ENCODE results near the gene POU2AF3. TPM values are rescaled to one million over a fixed set of nuclear protein-coding genes. Genes with fewer than 3 reads are reported as not detected.

POU2AF3 gene
- polyA plus RNA-seq, 3 donors from 2014 or later = not detected

DNA sequence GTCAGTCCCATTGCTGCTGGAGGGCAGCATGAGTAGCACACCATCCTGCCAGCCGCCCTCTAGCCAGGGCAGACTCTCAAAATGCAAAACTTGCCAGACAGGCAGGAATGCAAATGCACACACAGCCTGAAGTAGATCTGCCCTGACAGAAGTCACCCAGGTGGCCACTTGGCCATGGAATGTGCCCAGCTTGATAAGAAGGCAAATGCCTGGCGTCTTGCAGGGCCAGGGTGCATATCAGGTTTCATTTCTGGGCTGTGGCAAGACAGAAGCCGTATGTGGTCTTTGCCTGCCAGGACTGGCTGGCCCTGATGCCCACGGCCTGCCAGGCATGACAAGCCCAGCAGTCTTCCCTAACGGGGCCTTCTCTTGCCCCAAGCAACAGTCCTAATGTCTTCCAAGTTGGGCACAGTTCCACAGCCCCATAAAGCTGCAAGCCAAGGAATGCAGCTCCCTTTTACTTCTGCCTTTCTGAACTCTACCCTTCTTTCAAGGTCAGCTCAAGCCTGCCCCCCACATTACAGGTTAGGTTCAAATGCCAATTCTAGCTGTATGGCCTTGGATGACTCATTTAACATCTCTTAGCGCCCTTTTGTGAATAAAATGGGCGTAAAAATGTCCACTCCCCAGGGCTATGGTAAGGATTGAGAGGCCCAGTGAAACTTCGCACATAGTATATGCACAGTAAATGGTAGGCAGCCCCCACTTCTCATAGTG, 29.7 kb downstream of the POU2AF3 start:
- H3K9me3 Mint-ChIP-seq = no peaks in the 10 kb centered on the region
- H3K27me3 Mint-ChIP-seq (ENCODE audit: low read depth in 3 of 3) = peaks cover 5 to 8% (median 7%) of the 10 kb centered on the region in 3 donors
- H3K4me3 Mint-ChIP-seq = no peak overlapping the region
- no peak overlapping the region for H3K27ac Mint-ChIP-seq
- no peaks in the 10 kb centered on the region for H3K36me3 Mint-ChIP-seq
- no peak for DNase-seq
- no peaks in the 10 kb centered on the region for H3K4me1 Mint-ChIP-seq

DNA sequence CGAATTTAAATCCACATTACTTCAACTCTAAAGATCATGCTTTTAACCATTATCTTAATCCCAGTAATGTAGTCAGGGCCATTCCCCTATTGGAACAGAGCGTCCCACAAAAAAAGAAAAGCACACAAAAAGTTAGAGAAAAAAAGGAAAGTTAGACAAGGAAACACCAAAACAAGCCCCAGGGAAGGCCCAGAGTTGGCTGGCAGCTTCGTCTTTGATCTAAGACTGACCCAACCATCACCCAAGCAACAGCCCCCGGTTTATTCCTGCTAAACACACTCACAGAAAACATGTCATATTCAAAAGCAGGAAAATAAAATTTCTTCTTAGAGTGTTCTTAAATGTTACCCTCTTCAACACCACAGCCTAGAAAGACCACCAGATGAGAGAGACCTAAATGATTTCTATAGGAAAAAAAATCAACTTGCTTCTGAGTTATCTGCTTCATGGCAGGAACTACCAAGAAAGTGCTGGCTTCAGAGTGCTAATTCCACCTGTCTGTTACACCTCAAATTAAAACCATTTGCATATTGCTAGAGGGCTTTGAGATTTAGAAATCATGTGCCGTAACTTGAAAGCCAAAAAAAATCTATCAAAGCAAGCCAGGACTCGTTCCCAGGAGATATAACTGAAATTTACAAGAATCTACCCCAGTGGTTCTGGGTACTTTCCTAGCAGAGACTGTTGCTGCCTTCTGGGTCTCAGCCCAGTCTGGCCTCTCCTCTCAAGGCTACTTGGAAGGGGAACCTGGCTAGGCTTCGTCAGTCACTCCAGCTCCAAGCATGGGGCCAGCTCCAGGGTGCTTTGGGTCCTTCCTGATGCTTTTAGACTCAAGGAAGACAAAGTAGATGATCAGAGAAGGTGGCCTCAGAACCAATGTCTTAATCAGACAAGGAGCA, 31.2 kb downstream of the POU2AF3 start:
- Mint-ChIP-seq H3K27ac (no peak overlapping the region), H3K36me3 (no peaks in the 10 kb centered on the region), H3K4me3 (no peak overlapping the region), H3K9me3 (no peaks in the 10 kb centered on the region), H3K4me1 (no peaks in the 10 kb centered on the region), H3K27me3 (ENCODE audit: low read depth in 3 of 3) (peaks cover 4 to 7% (median 6%) of the 10 kb centered on the region in 3 donors)
- no peak for DNase-seq

DNA sequence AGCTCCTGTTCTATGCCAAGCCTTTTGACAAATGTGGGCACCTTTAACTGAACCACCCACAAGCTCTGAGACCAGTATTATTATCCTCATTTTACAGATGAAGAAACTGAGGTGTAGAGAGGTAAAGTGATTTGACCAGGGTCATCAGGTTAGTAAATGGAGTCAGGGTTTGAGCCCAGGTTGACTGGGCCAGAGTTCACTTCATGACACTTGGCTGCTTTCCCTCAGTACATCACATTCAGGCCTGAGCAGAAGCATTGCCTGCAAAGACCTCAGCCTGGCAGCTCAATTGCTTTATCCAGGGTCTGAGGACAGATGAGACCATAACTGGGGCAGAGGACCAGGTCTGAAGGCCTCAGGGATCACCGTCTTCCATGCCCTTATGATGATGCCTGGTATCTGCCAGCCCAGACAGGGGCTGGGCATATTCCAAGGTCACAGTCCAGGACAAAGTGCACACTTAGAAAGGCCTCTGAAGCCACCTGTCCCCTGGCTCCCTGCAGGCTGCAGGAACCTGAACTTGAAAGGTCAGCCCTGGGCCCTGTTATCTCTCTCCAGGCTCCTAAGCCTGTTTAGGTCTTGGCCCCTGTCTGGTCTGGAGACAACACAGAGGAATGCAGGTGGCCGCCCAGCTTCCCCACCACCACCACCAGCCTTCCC, 32.0 kb downstream of the POU2AF3 start:
- Mint-ChIP-seq H3K36me3 (no peaks in the 10 kb centered on the region), H3K27ac (no peak overlapping the region)

GRCh38 chr11:111331711-111332479, 33.5 kb downstream of the POU2AF3 start:
- Mint-ChIP-seq H3K27me3 (ENCODE audit: low read depth in 3 of 3) (peaks cover 4 to 6% (median 5%) of the 10 kb centered on the region in 3 donors), H3K36me3 (no peaks in the 10 kb centered on the region), H3K4me1 (no peaks in the 10 kb centered on the region), H3K27ac (no peak overlapping the region), H3K4me3 (no peak overlapping the region), H3K9me3 (no peaks in the 10 kb centered on the region)
- DNase-seq = no peak

More for the DNA sequence above, 32.0 kb downstream of the POU2AF3 start:
- Mint-ChIP-seq H3K27me3 (ENCODE audit: low read depth in 3 of 3) (peaks cover 0 to 7% (median 6%) of the 10 kb centered on the region in 3 donors), H3K9me3 (no peaks in the 10 kb centered on the region), H3K4me3 (no peak overlapping the region), H3K4me1 (no peaks in the 10 kb centered on the region)
- DNase-seq = no peak

GRCh38 chr11:111334532-111335502, 36.5 kb downstream of the POU2AF3 start:
- Mint-ChIP-seq H3K4me1 (no peaks in the 10 kb centered on the region), H3K4me3 (no peak overlapping the region), H3K9me3 (peaks cover 0 to 4% (median 0%) of the 10 kb centered on the region in 6 donors), H3K36me3 (no peaks in the 10 kb centered on the region), H3K27ac (no peak overlapping the region), H3K27me3 (ENCODE audit: low read depth in 3 of 3) (peaks cover 2 to 14% (median 5%) of the 10 kb centered on the region in 3 donors)
- no peak for DNase-seq

- Mint-ChIP-seq H3K4me3 (no peak overlapping the region), H3K9me3 (peaks cover 0 to 4% (median 0%) of the 10 kb centered on the region in 6 donors), H3K27me3 (ENCODE audit: low read depth in 3 of 3) (peaks cover 2 to 13% (median 8%) of the 10 kb centered on the region in 3 donors), H3K27ac (no peak overlapping the region), H3K36me3 (no peaks in the 10 kb centered on the region), H3K4me1 (no peaks in the 10 kb centered on the region)
- no peak for DNase-seq
Observed at GRCh38 chr11:111335549-111335948, 37.2 kb downstream of the POU2AF3 start.

- peaks cover 0 to 4% (median 0%) of the 10 kb centered on the region in 6 donors for H3K9me3 Mint-ChIP-seq
- no peaks in the 10 kb centered on the region for H3K36me3 Mint-ChIP-seq
- no peak overlapping the region for H3K4me3 Mint-ChIP-seq
- H3K4me1 Mint-ChIP-seq = no peaks in the 10 kb centered on the region
- H3K27ac Mint-ChIP-seq = no peak overlapping the region
- DNase-seq = no peak
- peaks cover 2 to 12% (median 10%) of the 10 kb centered on the region in 3 donors for H3K27me3 Mint-ChIP-seq (ENCODE audit: low read depth in 3 of 3)
Observed at GRCh38 chr11:111336062-111336461, 37.7 kb downstream of the POU2AF3 start.

- Mint-ChIP-seq H3K27me3 (ENCODE audit: low read depth in 3 of 3) (peaks cover 2 to 12% (median 10%) of the 10 kb centered on the region in 3 donors), H3K36me3 (no peaks in the 10 kb centered on the region), H3K4me1 (no peaks in the 10 kb centered on the region), H3K9me3 (peaks cover 0 to 4% (median 0%) of the 10 kb centered on the region in 6 donors), H3K27ac (no peak overlapping the region), H3K4me3 (no peak overlapping the region)
- no peak for DNase-seq
Observed at GRCh38 chr11:111336582-111337256, 38.4 kb downstream of the POU2AF3 start.

DNA sequence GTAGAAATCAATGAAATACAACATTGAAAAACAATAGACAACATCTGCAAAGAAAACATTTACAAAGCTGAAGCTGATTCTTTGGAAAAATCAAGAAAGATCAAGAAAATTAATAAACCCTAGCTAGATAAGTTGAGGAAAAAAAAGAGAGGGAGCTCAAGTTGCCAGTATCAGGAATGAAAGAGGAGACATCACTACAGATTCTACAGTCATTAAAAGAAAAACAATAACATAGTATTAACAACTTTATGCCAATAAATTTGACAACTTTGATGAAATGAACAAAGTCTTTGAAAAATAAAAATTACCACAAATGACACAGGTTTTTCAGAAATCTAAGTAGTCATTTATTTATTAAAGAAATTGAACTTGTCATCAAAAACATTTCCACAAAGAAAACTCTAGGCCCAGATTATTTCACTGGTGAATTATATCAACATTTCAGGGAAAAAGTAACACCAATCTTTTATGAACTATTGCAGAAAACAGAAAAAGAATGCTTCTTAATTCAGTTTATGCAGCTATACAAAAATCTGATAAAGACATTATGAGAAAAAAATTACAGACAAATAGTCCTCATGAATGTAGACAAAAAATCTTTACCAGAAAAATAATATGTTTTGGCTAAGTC, 41.5 kb downstream of the POU2AF3 start:
- no peaks in the 10 kb centered on the region for H3K4me1 Mint-ChIP-seq

DNA sequence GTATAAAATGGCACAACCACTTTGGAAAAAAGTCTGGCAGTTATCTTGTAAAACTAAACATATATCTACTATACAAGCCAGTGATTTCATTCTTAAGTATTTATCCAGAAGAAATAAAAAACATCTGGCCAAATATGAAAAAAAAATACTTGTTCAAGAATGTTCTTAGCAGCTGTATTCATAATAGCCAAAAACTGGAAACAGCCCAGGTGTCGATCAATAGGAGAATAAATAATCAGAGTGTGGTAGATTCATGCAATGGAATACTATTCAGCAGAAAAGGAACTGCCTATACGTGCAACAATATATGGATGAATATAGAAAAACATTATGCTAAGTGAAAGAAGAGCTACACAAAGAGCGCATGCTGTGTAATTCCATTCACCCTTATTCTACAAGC, 44.0 kb downstream of the POU2AF3 start:
- H3K27me3 Mint-ChIP-seq (ENCODE audit: low read depth in 3 of 3) = peaks cover 2 to 9% (median 8%) of the 10 kb centered on the region in 3 donors
- no peak overlapping the region for H3K4me3 Mint-ChIP-seq
- no peak for DNase-seq
- H3K9me3 Mint-ChIP-seq = peaks cover 0 to 4% (median 0%) of the 10 kb centered on the region in 6 donors
- no peaks in the 10 kb centered on the region for H3K4me1 Mint-ChIP-seq
- H3K27ac Mint-ChIP-seq = no peak overlapping the region
- H3K36me3 Mint-ChIP-seq = no peaks in the 10 kb centered on the region

More for the DNA sequence above, 41.5 kb downstream of the POU2AF3 start:
- no peak for DNase-seq
- Mint-ChIP-seq H3K36me3 (no peaks in the 10 kb centered on the region), H3K9me3 (peaks cover 0 to 4% (median 0%) of the 10 kb centered on the region in 6 donors), H3K4me3 (no peak overlapping the region), H3K27ac (no peak overlapping the region), H3K27me3 (ENCODE audit: low read depth in 3 of 3) (peaks cover 2 to 13% (median 12%) of the 10 kb centered on the region in 3 donors)

DNA sequence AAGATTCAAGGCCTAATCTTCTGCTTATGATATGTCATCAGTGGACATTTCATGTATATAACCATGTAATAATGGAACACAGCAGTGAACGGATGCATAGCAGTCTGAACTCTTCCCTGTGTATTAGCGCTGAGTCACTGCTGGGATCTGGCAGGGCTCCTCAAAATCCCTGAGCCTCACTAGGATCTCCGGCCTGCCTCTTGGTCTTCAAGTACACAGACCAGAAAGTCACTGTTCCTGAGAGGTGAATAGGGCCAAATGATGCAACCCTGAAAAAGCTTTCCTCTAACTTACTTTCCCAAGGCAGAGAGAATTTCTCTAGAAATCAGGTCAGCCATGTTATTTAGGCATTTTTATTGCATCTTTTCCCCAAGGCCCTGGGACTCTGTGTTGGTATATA, 45.7 kb downstream of the POU2AF3 start:
- no peak overlapping the region for H3K27ac Mint-ChIP-seq
- no peak for DNase-seq
- no peak overlapping the region for H3K4me3 Mint-ChIP-seq
- no peaks in the 10 kb centered on the region for H3K4me1 Mint-ChIP-seq
- H3K36me3 Mint-ChIP-seq = no peaks in the 10 kb centered on the region
- peaks cover 0 to 8% (median 0%) of the 10 kb centered on the region in 3 donors for H3K27me3 Mint-ChIP-seq (ENCODE audit: low read depth in 3 of 3)
- H3K9me3 Mint-ChIP-seq = peaks cover 0 to 4% (median 0%) of the 10 kb centered on the region in 6 donors
